GM23338 (cell line): ENCODE results near the gene ADAMTS14. TPM values are rescaled to one million over a fixed set of nuclear protein-coding genes. Genes with fewer than 3 reads are reported as not detected.
A peak's percentile ranks its signal among the peaks of the same experiment; 100 is the strongest.

ENCODE experiments used
- ATAC-seq: fragments of 200-7000 bp; cut with Tn5 transposase; 3 replicates; pipeline ENCODE4 v1.9.1; 2020
- DNase-seq: peaks from one replicate; pipeline ENCODE4 v3.0.0-alpha.2; 2015; ENCODE audit warnings: low spot score
- H2AFZ ChIP-seq: fragments of 200-600 bp; sonication (generic); 2 replicates; pipeline ENCODE4 v1.8.0; 2016; ENCODE audit warnings: antibody characterized with exemption, mild to moderate bottlenecking, moderate library complexity
- H3F3A ChIP-seq: fragments of 200-600 bp; sonication (generic); replicated peaks from 2 replicates; pipeline ENCODE4 v1.8.0; 2017; ENCODE audit warnings: antibody characterized with exemption, mixed run types, low read depth
- H3K27ac ChIP-seq: fragments of 200-600 bp; sonication (generic); 2 replicates; pipeline ENCODE4 v1.6.1; 2016; ENCODE audit warnings: low read depth
- H3K27me3 ChIP-seq: fragments of 200-600 bp; sonication (generic); 2 replicates; pipeline ENCODE4 v1.8.0; 2016; ENCODE audit warnings: mild to moderate bottlenecking, mixed run types, moderate library complexity; ENCODE audit not compliant: insufficient read depth
- H3K36me3 ChIP-seq: fragments of 200-600 bp; sonication (generic); 2 replicates; pipeline ENCODE4 v1.8.0; 2016; ENCODE audit warnings: mild to moderate bottlenecking; ENCODE audit not compliant: insufficient read depth
- H3K4me1 ChIP-seq: fragments of 200-600 bp; sonication (generic); 2 replicates; pipeline ENCODE4 v1.8.0; 2016; ENCODE audit warnings: mild to moderate bottlenecking, moderate library complexity; ENCODE audit not compliant: insufficient read depth
- H3K4me2 ChIP-seq: fragments of 200-600 bp; sonication (generic); 2 replicates; pipeline ENCODE4 v1.7.1; 2017; ENCODE audit warnings: mixed run types
- H3K4me3 ChIP-seq: fragments of 200-600 bp; sonication (generic); 2 replicates; pipeline ENCODE4 v1.6.1; 2016; ENCODE audit warnings: mixed run types
- H3K79me2 ChIP-seq: fragments of 200-600 bp; sonication (generic); replicated peaks from 2 replicates; pipeline ENCODE4 v1.8.0; 2017; ENCODE audit warnings: mild to moderate bottlenecking; ENCODE audit not compliant: insufficient read depth
- H3K9me2 ChIP-seq: fragments of 200-600 bp; sonication (generic); 2 replicates; pipeline ENCODE4 v1.8.0; 2017; ENCODE audit not compliant: insufficient read depth
- H4K20me1 ChIP-seq: fragments of 200-600 bp; sonication (generic); replicated peaks from 2 replicates; pipeline ENCODE4 v1.8.0; 2017; ENCODE audit warnings: mild to moderate bottlenecking; ENCODE audit not compliant: insufficient read depth
- H3K27ac Mint-ChIP-seq: 2 replicates; pipeline ENCODE4 v1.8.0; 2020; ENCODE audit warnings: inconsistent platforms, mild to moderate bottlenecking, moderate library complexity, mixed read lengths
- H3K27me3 Mint-ChIP-seq: 3 replicates; pipeline ENCODE4 v1.8.0; 2022; ENCODE audit warnings: low read depth, mild to moderate bottlenecking, moderate library complexity, mixed read lengths, inconsistent platforms; ENCODE audit not compliant: insufficient read depth, poor library complexity
- H3K36me3 Mint-ChIP-seq: 3 replicates; pipeline ENCODE4 v1.8.0; 2021; ENCODE audit warnings: low read depth, mild to moderate bottlenecking, inconsistent platforms, moderate library complexity, mixed read lengths
- H3K4me1 Mint-ChIP-seq: 3 replicates; pipeline ENCODE4 v1.8.0; 2020; ENCODE audit warnings: mild to moderate bottlenecking, inconsistent platforms, mixed read lengths
- H3K4me3 Mint-ChIP-seq: 3 replicates; pipeline ENCODE4 v1.8.0; 2021; ENCODE audit warnings: moderate library complexity, mild to moderate bottlenecking, inconsistent platforms, mixed read lengths
- H3K9me3 Mint-ChIP-seq: 3 replicates; pipeline ENCODE4 v1.8.0; 2020; ENCODE audit warnings: moderate library complexity, mild to moderate bottlenecking, inconsistent platforms, mixed read lengths
- CTCF ChIP-seq, 2 experiments: fragments of 200-600 bp in 1 of 2; sonication (generic) in 1 of 2; conservative IDR thresholded peaks; 2 replicates each; pipeline versions ENCODE4 v1.5.1 to v1.6.1; 2016 to 2017; ENCODE audit warnings: antibody characterized with exemption in 2 of 2, low read depth in 2 of 2, mild to moderate bottlenecking in 2 of 2, moderate library complexity in 1 of 2
- EZH2 ChIP-seq: fragments of 200-600 bp; sonication (generic); IDR thresholded peaks from one replicate; pipeline ENCODE4 v1.8.0; 2017; ENCODE audit warnings: antibody characterized with exemption, mild to moderate bottlenecking, low read depth; ENCODE audit not compliant: unreplicated experiment
- EZH2phosphoT487 ChIP-seq: fragments of 200-600 bp; sonication (generic); IDR thresholded peaks from one replicate; pipeline ENCODE4 v1.8.1; 2018; ENCODE audit warnings: antibody characterized with exemption; ENCODE audit not compliant: unreplicated experiment
- NANOG ChIP-seq: IDR thresholded peaks from 2 replicates; pipeline ENCODE4 v1.6.1; 2016; ENCODE audit warnings: antibody characterized with exemption, borderline replicate concordance
- POLR2AphosphoS5 ChIP-seq: IDR thresholded peaks from 2 replicates; pipeline ENCODE4 v1.6.1; 2016; ENCODE audit warnings: antibody characterized with exemption, low read depth
- REST ChIP-seq: IDR thresholded peaks from one replicate; pipeline ENCODE4 v1.6.1; 2018; ENCODE audit warnings: antibody characterized with exemption; ENCODE audit not compliant: unreplicated experiment
- STAT1 ChIP-seq: IDR thresholded peaks from one replicate; pipeline ENCODE4 v1.6.1; 2016; ENCODE audit warnings: antibody characterized with exemption; ENCODE audit not compliant: unreplicated experiment
- ZNF114 ChIP-seq: fragments of 250-450 bp; sonication (Bioruptor Pico); IDR thresholded peaks from 2 replicates; pipeline ENCODE4 v1.5.0; 2020; ENCODE audit warnings: mild to moderate bottlenecking, moderate library complexity
- ZNF331 ChIP-seq: fragments of 250-450 bp; sonication (Bioruptor Pico); IDR thresholded peaks from 2 replicates; pipeline ENCODE4 v1.5.0; 2020; ENCODE audit warnings: low read depth, mild to moderate bottlenecking, moderate library complexity
- polyA plus RNA-seq: library from polyadenylated mRNA; unstranded; fragments of >200 nt; fragmentation: Nextera tagmentation; extraction: Ambion mirVana; gene quantifications from 2 replicates; pipeline ENCODE4 v1.2.1, GENCODE V29; 2016
- total RNA-seq: library from RNA; depleted of rRNA; stranded (reverse); fragments of >200 nt; shearing (Covaris generic); gene quantifications from 2 replicates; pipeline ENCODE4 v1.2.3, GENCODE V29; 2014

ADAMTS14 gene
- total and polyA plus RNA-seq, 2 experiments from 2014 or later = 1.9 to 2.1 TPM

- H2AFZ ChIP-seq = no peak overlapping the region
- no peak overlapping the region for H3K4me3 ChIP-seq
- no peaks in the 10 kb centered on the region for H4K20me1 ChIP-seq
- no peak overlapping the region for H3K4me2 ChIP-seq
- no peak for ATAC-seq
- DNase-seq = no peak
- H3K4me1 Mint-ChIP-seq = peaks cover 16% of the 10 kb centered on the region
- H3K9me3 Mint-ChIP-seq = no peaks in the 10 kb centered on the region
- H3F3A ChIP-seq = no peaks in the 10 kb centered on the region
- no peak overlapping the region for H3K27ac ChIP-seq
- no peaks in the 10 kb centered on the region for H3K79me2 ChIP-seq
- no peak overlapping the region for H3K4me3 Mint-ChIP-seq
- no peak overlapping the region for H3K27ac Mint-ChIP-seq
- peaks cover 7% of the 10 kb centered on the region for H3K27me3 Mint-ChIP-seq
- no peaks in the 10 kb centered on the region for H3K36me3 Mint-ChIP-seq
- no peak for TF ChIP-seq EZH2
- TF ChIP-seq ZNF331 (CRISPR knock-in tag) = no peak
- TF ChIP-seq POLR2AphosphoS5 = no peak
- no peak for TF ChIP-seq ZNF114 (CRISPR knock-in tag)
- TF ChIP-seq STAT1 = no peak
- no peak for TF ChIP-seq REST
- no peak for TF ChIP-seq NANOG
- no peaks in the 10 kb centered on the region for H3K9me2 ChIP-seq
- H3K27me3 ChIP-seq = no peaks in the 10 kb centered on the region
- no peaks in the 10 kb centered on the region for H3K4me1 ChIP-seq
- H3K36me3 ChIP-seq = no peaks in the 10 kb centered on the region
Observed at GRCh38 chr10:70679498-70679897, 7.2 kb downstream of the ADAMTS14 start.

GRCh38 chr10:70680899-70681730 is 8.8 kb downstream of the ADAMTS14 start:
- Mint-ChIP-seq H3K27me3 (peaks cover 4% of the 10 kb centered on the region), H3K27ac (no peak overlapping the region), H3K9me3 (peaks cover 7% of the 10 kb centered on the region; the same call in 2 of the 3 replicates), H3K36me3 (peaks cover 7% of the 10 kb centered on the region; the same call in 1 of the 3 replicates), H3K4me3 (no peak overlapping the region), H3K4me1 (peaks cover 19% of the 10 kb centered on the region)
- Histone ChIP-seq H3K27me3 (no peaks in the 10 kb centered on the region), H3K79me2 (no peaks in the 10 kb centered on the region), H4K20me1 (no peaks in the 10 kb centered on the region), H3K9me2 (no peaks in the 10 kb centered on the region), H3K36me3 (no peaks in the 10 kb centered on the region; the same call in 1 of the 2 replicates), H2AFZ (no peak overlapping the region), H3K27ac (no peak overlapping the region), H3K4me1 (no peaks in the 10 kb centered on the region), H3F3A (no peaks in the 10 kb centered on the region), H3K4me3 (no peak overlapping the region), H3K4me2 (no peak overlapping the region)
- no peak for DNase-seq
- ATAC-seq = peak; percentile 38
- TF ChIP-seq EZH2 (no peak), EZH2phosphoT487 (no peak), STAT1 (no peak), CTCF (conservative IDR thresholded peaks at IDR 0.05; ENCODE audit: low read depth in 2 of 2) (no peak), ZNF331 (CRISPR knock-in tag) (no peak), ZNF114 (CRISPR knock-in tag) (no peak)
